HFFc6 (cell line): Measurements from ENCODE around the gene MYH10. TPM values are rescaled to one million over a fixed set of nuclear protein-coding genes. Genes with fewer than 3 reads are reported as not detected.

Experiments used
- DNase-seq: peaks from one replicate; pipeline ENCODE4 v3.0.0-alpha.2; 2018
- H3K27ac Mint-ChIP-seq: 2 replicates; pipeline ENCODE4 v1.8.0; 2020; ENCODE audit warnings: mild to moderate bottlenecking, mixed read lengths
- H3K27me3 Mint-ChIP-seq: 2 replicates; pipeline ENCODE4 v1.8.0; 2021; ENCODE audit warnings: mild to moderate bottlenecking, moderate library complexity, mixed read lengths; ENCODE audit not compliant: insufficient read depth
- H3K36me3 Mint-ChIP-seq: 2 replicates; pipeline ENCODE4 v1.8.0; 2021; ENCODE audit warnings: low read depth, mixed read lengths
- H3K4me1 Mint-ChIP-seq: 2 replicates; pipeline ENCODE4 v1.8.0; 2020; ENCODE audit warnings: low read depth, mixed read lengths
- H3K4me3 Mint-ChIP-seq: 2 replicates; pipeline ENCODE4 v1.8.0; 2020; ENCODE audit warnings: mild to moderate bottlenecking, moderate library complexity, mixed read lengths
- H3K9me3 Mint-ChIP-seq: 2 replicates; pipeline ENCODE4 v1.8.0; 2020; ENCODE audit warnings: mild to moderate bottlenecking, mixed read lengths
- total RNA-seq, 6 experiments: library from RNA; stranded (reverse); fragmentation: NEBNext Ultra II Directional; extraction: Animal tissue kit (Norgen Biotek cat#: 25700); gene quantifications; 2 replicates in 1 of 6; 3 replicates in 5 of 6; pipeline ENCODE4 v1.2.3, GENCODE V29; 2021
- TF ChIP-seq, protein P1 (sequence below): fragments of 200-600 bp; sonication (generic); IDR thresholded peaks from 2 replicates; pipeline ENCODE4 v1.5.0; 2021; ENCODE audit warnings: antibody characterized with exemption, mild to moderate bottlenecking

The MYH10 gene
- total RNA-seq, 6 experiments from 2014 or later, result 54.0 to 63.3 (median 58.3) TPM

DNA sequence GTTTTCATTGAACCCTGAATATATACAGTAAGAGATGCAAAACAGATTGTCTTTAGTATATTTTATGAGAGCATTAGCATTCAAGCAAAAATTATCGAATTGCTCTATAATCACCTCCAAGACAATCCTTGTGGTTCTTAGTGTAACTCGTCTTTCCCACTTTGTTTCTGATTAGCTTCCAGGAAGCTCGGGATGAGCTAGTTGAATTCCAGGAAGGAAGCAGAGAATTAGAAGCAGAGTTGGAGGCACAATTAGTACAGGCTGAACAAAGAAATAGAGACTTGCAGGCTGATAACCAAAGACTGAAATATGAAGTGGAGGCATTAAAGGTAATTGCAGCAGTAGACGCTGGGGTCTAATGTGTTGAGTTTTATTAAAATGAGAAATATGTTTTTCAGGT, 185.0 kb downstream of the MYH10 start:
- H3K4me1 Mint-ChIP-seq, result peaks cover 47% of the 10 kb centered on the region
- peaks cover 44% of the 10 kb centered on the region for H3K36me3 Mint-ChIP-seq
- H3K27ac Mint-ChIP-seq, result peak overlapping the region; percentile 3; the same call in 1 of the 2 replicates
- H3K27me3 Mint-ChIP-seq, result no peaks in the 10 kb centered on the region; the same call in 1 of the 2 replicates
- DNase-seq, result no peak
- H3K9me3 Mint-ChIP-seq, result no peaks in the 10 kb centered on the region
- H3K4me3 Mint-ChIP-seq, result no peak overlapping the region
- TF ChIP-seq, protein P1, sequence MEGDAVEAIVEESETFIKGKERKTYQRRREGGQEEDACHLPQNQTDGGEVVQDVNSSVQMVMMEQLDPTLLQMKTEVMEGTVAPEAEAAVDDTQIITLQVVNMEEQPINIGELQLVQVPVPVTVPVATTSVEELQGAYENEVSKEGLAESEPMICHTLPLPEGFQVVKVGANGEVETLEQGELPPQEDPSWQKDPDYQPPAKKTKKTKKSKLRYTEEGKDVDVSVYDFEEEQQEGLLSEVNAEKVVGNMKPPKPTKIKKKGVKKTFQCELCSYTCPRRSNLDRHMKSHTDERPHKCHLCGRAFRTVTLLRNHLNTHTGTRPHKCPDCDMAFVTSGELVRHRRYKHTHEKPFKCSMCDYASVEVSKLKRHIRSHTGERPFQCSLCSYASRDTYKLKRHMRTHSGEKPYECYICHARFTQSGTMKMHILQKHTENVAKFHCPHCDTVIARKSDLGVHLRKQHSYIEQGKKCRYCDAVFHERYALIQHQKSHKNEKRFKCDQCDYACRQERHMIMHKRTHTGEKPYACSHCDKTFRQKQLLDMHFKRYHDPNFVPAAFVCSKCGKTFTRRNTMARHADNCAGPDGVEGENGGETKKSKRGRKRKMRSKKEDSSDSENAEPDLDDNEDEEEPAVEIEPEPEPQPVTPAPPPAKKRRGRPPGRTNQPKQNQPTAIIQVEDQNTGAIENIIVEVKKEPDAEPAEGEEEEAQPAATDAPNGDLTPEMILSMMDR, result no peak

DNA sequence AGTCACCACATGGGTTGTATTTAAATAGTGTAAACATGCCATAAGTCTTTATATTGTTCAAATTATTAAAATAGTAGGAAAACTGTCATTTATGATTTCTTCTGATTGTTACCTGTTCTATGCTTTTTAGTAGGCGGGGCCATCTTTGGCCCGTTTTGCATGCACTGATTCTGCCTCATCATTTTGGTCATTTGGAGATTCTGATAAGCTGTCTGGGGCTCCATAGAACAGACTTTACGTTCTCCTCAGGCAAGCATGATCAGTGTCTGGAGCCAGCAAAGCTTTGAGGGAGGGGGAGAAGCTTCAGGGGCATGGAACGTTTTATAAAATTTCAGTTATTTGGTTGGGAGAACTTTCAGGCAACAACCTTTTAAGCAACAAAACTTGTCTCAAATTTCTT, 186.0 kb downstream of the MYH10 start:
- DNase-seq, result no peak
- Mint-ChIP-seq H3K4me1 (peaks cover 54% of the 10 kb centered on the region), H3K4me3 (no peak overlapping the region), H3K27me3 (no peaks in the 10 kb centered on the region; the same call in 1 of the 2 replicates), H3K9me3 (no peaks in the 10 kb centered on the region), H3K27ac (no peak overlapping the region), H3K36me3 (peaks cover 44% of the 10 kb centered on the region)
- TF ChIP-seq, protein P1, result no peak

DNA sequence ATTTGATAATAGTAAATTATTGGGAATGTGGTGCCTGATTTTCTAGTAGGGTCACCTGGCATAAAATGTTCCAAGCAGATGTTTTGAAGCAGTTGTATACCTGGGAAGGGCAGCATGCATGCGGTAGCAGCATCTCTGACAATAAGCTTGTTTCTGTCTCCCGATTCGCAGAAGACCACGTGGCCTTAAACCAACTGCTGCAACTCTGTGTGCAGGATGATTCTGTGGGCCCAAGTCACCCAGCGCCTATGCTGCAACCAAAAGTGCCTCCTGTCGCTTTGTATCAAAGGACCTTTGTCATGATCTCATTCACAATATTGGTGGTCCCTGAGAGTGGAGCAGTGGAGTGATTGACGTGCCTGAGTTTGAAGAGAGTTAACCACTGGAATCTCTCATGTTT, 186.8 kb downstream of the MYH10 start:
- Mint-ChIP-seq H3K9me3 (no peaks in the 10 kb centered on the region), H3K36me3 (peaks cover 41% of the 10 kb centered on the region), H3K4me1 (peaks cover 55% of the 10 kb centered on the region), H3K27me3 (no peaks in the 10 kb centered on the region; the same call in 1 of the 2 replicates), H3K27ac (no peak overlapping the region), H3K4me3 (no peak overlapping the region)
- DNase-seq, result no peak
- TF ChIP-seq, protein P1, result no peak

- peaks cover 61% of the 10 kb centered on the region for H3K4me1 Mint-ChIP-seq
Observed at GRCh38 chr17:8442310-8442709, 188.2 kb downstream of the MYH10 start.

GRCh38 chr17:8441690-8442089, 188.8 kb downstream of the MYH10 start:
- Mint-ChIP-seq H3K4me3 (no peak overlapping the region), H3K36me3 (peaks cover 32% of the 10 kb centered on the region), H3K27me3 (no peaks in the 10 kb centered on the region), H3K4me1 (peaks cover 57% of the 10 kb centered on the region), H3K27ac (peak overlapping the region; percentile 37), H3K9me3 (no peaks in the 10 kb centered on the region)
- DNase-seq, result no peak
- TF ChIP-seq, protein P1, result no peak

More at GRCh38 chr17:8442310-8442709, 188.2 kb downstream of the MYH10 start:
- Mint-ChIP-seq H3K4me3 (no peak overlapping the region), H3K27me3 (no peaks in the 10 kb centered on the region), H3K27ac (no peak overlapping the region), H3K9me3 (no peaks in the 10 kb centered on the region), H3K36me3 (peaks cover 31% of the 10 kb centered on the region)
- no peak for DNase-seq
- TF ChIP-seq, protein P1, result no peak

- TF ChIP-seq, protein P1, result no peak
- peaks cover 59% of the 10 kb centered on the region for H3K4me1 Mint-ChIP-seq
- H3K9me3 Mint-ChIP-seq, result no peaks in the 10 kb centered on the region
- H3K27me3 Mint-ChIP-seq, result peaks cover 1% of the 10 kb centered on the region; the same call in 1 of the 2 replicates
- no peak overlapping the region for H3K27ac Mint-ChIP-seq
- H3K36me3 Mint-ChIP-seq, result peaks cover 29% of the 10 kb centered on the region
- DNase-seq, result no peak
- H3K4me3 Mint-ChIP-seq, result no peak overlapping the region
Observed at GRCh38 chr17:8439681-8440080, 190.8 kb downstream of the MYH10 start.
